Natural killer cell (primary cell): ENCODE results near the gene LDHD. TPM values are rescaled to one million over a fixed set of nuclear protein-coding genes. Genes with fewer than 3 reads are reported as not detected.

Source experiments
- ATAC-seq, 3 donors: fragments of 150-1000 bp in 2 of 3; fragments of 200-7000 bp in 1 of 3; cut with Tn5 transposase; 1 replicate in 1 of 3; 2 replicates in 2 of 3; pipeline ENCODE4 v1.10.0; 2021; ENCODE audit warnings: mild to moderate bottlenecking in 2 of 3, moderate library complexity in 2 of 3
- DNase-seq, 2 donors: peaks; one replicate each; pipeline versions ENCODE4 v3.0.0 to v3.0.0-alpha.2; 2013 to 2021; ENCODE audit warnings: mixed read lengths in 1 of 2
- H3K27ac ChIP-seq: one replicate; pipeline ENCODE4 v1.5.1; 2013; ENCODE audit warnings: mild to moderate bottlenecking, low read length
- H3K27me3 ChIP-seq: one replicate; pipeline ENCODE4 v1.6.1; 2013; ENCODE audit warnings: low read length; ENCODE audit not compliant: control insufficient read depth, insufficient read depth
- H3K36me3 ChIP-seq: one replicate; pipeline ENCODE4 v1.6.1; 2013; ENCODE audit warnings: low read length; ENCODE audit not compliant: control insufficient read depth, insufficient read depth
- H3K4me1 ChIP-seq: one replicate; pipeline ENCODE4 v1.6.1; 2013; ENCODE audit warnings: low read length; ENCODE audit not compliant: control insufficient read depth, insufficient read depth
- H3K4me3 ChIP-seq: one replicate; pipeline ENCODE4 v1.5.1; 2013; ENCODE audit warnings: low read length
- H3K9me3 ChIP-seq: one replicate; pipeline ENCODE4 v1.6.1; 2013; ENCODE audit warnings: low read length; ENCODE audit not compliant: control insufficient read depth, insufficient read depth
- H3K27ac Mint-ChIP-seq, 2 donors: one replicate each; pipeline ENCODE4 v1.8.0; 2022; ENCODE audit warnings: mild to moderate bottlenecking in 2 of 2, mixed read lengths in 2 of 2, moderate library complexity in 1 of 2
- H3K27me3 Mint-ChIP-seq, 2 donors: one replicate each; pipeline ENCODE4 v1.8.0; 2022; ENCODE audit warnings: low read depth in 2 of 2, mixed read lengths in 2 of 2
- H3K36me3 Mint-ChIP-seq: one replicate; pipeline ENCODE4 v1.8.0; 2022; ENCODE audit warnings: mixed read lengths
- H3K4me1 Mint-ChIP-seq, 2 donors: one replicate each; pipeline ENCODE4 v1.8.0; 2022; ENCODE audit warnings: mixed read lengths in 2 of 2
- H3K4me3 Mint-ChIP-seq: one replicate; pipeline ENCODE4 v1.8.0; 2022; ENCODE audit warnings: mild to moderate bottlenecking, moderate library complexity, mixed read lengths
- H3K9me3 Mint-ChIP-seq, 2 donors: one replicate each; pipeline ENCODE4 v1.8.0; 2022; ENCODE audit warnings: mixed read lengths in 2 of 2
- WGBS: methylation state at CpG from one replicate; pipeline ENCODE4 v1.1.7; 2013; ENCODE audit warnings: missing lambda C conversion rate; ENCODE audit not compliant: insufficient coverage; 5-methylcytosine and 5-hydroxymethylcytosine counted together
- intact Hi-C: fragments of 100-400 bp; cut with micrococcal nuclease; formaldehyde crosslinking; loops from one replicate; pipeline ENCODE4 v1.14.2; 2022
- total RNA-seq, 4 donors: library from RNA; stranded (reverse); fragments of 120-200 nt in 1 of 4; gene quantifications; one replicate each; pipeline versions ENCODE4 v1.2.3 to v1.2.4, GENCODE V29; 2013 to 2022
- TF ChIP-seq, protein P1 (sequence below): fragments of 200-600 bp; IDR thresholded peaks from one replicate; pipeline ENCODE4 v1.8.0; 2022; ENCODE audit warnings: antibody characterized with exemption

LDHD gene
- total RNA-seq, 3 donors from 2014 or later (not counting 1 experiment from before 2014, with no cell fraction given) = 0.12 to 1.3 TPM; not detected in 1

GRCh38 chr16:75099738-75100602 lies 16.6 kb downstream of the LDHD start:
- Mint-ChIP-seq H3K4me3 (no peak overlapping the region), H3K36me3 (no peaks in the 10 kb centered on the region), H3K9me3 (no peaks in the 10 kb centered on the region), H3K4me1 (peaks cover 12 to 20% of the 10 kb centered on the region in 2 donors), H3K27me3 (peaks cover 5 to 14% of the 10 kb centered on the region in 2 donors), H3K27ac (peak overlapping the region in 1 of 2 donors; percentile 31)
- intact Hi-C loops = no loop called here
- Histone ChIP-seq H3K27me3 (no peaks in the 10 kb centered on the region), H3K4me3 (no peak overlapping the region), H3K4me1 (peaks cover 34% of the 10 kb centered on the region), H3K27ac (no peak overlapping the region), H3K36me3 (no peaks in the 10 kb centered on the region), H3K9me3 (no peaks in the 10 kb centered on the region)
- WGBS = 45% methylated on average over 15 of the region's 16 CpGs
- DNase-seq (peak in 1 of 2 donors; percentile 59), ATAC-seq (peak; percentile 41 to 68 (median 58))
- TF ChIP-seq, protein P1, sequence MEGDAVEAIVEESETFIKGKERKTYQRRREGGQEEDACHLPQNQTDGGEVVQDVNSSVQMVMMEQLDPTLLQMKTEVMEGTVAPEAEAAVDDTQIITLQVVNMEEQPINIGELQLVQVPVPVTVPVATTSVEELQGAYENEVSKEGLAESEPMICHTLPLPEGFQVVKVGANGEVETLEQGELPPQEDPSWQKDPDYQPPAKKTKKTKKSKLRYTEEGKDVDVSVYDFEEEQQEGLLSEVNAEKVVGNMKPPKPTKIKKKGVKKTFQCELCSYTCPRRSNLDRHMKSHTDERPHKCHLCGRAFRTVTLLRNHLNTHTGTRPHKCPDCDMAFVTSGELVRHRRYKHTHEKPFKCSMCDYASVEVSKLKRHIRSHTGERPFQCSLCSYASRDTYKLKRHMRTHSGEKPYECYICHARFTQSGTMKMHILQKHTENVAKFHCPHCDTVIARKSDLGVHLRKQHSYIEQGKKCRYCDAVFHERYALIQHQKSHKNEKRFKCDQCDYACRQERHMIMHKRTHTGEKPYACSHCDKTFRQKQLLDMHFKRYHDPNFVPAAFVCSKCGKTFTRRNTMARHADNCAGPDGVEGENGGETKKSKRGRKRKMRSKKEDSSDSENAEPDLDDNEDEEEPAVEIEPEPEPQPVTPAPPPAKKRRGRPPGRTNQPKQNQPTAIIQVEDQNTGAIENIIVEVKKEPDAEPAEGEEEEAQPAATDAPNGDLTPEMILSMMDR = no peak

GRCh38 chr16:75099075-75099667 lies 17.4 kb downstream of the LDHD start:
- TF ChIP-seq, protein P1 = no peak
- Mint-ChIP-seq H3K36me3 (no peaks in the 10 kb centered on the region), H3K4me1 (peaks cover 12 to 20% of the 10 kb centered on the region in 2 donors), H3K27ac (peak overlapping the region in 1 of 2 donors; percentile 31), H3K9me3 (no peaks in the 10 kb centered on the region), H3K27me3 (peaks cover 5 to 10% of the 10 kb centered on the region in 2 donors), H3K4me3 (no peak overlapping the region)
- Histone ChIP-seq H3K27ac (peak overlapping the region; percentile 11), H3K27me3 (no peaks in the 10 kb centered on the region), H3K36me3 (no peaks in the 10 kb centered on the region), H3K9me3 (no peaks in the 10 kb centered on the region), H3K4me3 (no peak overlapping the region), H3K4me1 (peaks cover 29% of the 10 kb centered on the region)
- DNase-seq (no peak), ATAC-seq (no peak)
- 78% methylated on average over 8 of the region's 8 CpGs for WGBS
- intact Hi-C loops = no loop called here

GRCh38 chr16:75097941-75098901 lies 18.4 kb downstream of the LDHD start:
- intact Hi-C loops = no loop called here
- Mint-ChIP-seq H3K4me3 (no peak overlapping the region), H3K4me1 (peaks cover 12 to 20% of the 10 kb centered on the region in 2 donors), H3K27me3 (peaks cover 4 to 10% of the 10 kb centered on the region in 2 donors), H3K27ac (no peak overlapping the region), H3K9me3 (no peaks in the 10 kb centered on the region), H3K36me3 (no peaks in the 10 kb centered on the region)
- WGBS = 78% methylated on average over 14 of the region's 15 CpGs
- ATAC-seq = peak; percentile 77 to 87 (median 83)
- H3K27me3 ChIP-seq = no peaks in the 10 kb centered on the region
- H3K4me3 ChIP-seq = no peak overlapping the region
- no peaks in the 10 kb centered on the region for H3K36me3 ChIP-seq
- TF ChIP-seq, protein P1 = no peak
- peak in 1 of 2 donors; percentile 87 for DNase-seq
- no peak overlapping the region for H3K27ac ChIP-seq
- H3K9me3 ChIP-seq = no peaks in the 10 kb centered on the region
- peaks cover 29% of the 10 kb centered on the region for H3K4me1 ChIP-seq
